GM18907 (cell line): ENCODE data around the gene MIF.
A peak's percentile ranks its signal among the peaks of the same experiment; 100 is the strongest.
"Not testable (repeated sequence)": the region's sequence is repeated elsewhere in the genome, so short reads cannot be mapped to it uniquely, and the experiment has no call there.

Experiments
- ATAC-seq: cut with Tn5 transposase; IDR thresholded peaks from one replicate; pipeline ENCODE4 v1.9.1; 2021; ENCODE audit warnings: mild to moderate bottlenecking, moderate library complexity; ENCODE audit not compliant: unreplicated experiment

The MIF gene

GRCh38 chr22:23900227-23900626, 6.0 kb downstream of the MIF start:
- not testable (repeated sequence) for ATAC-seq

GRCh38 chr22:23901600-23901999, 7.4 kb downstream of the MIF start:
- ATAC-seq = no peak

GRCh38 chr22:23903328-23903971, 9.3 kb downstream of the MIF start:
- ATAC-seq = no peak

GRCh38 chr22:23904573-23905254, 10.5 kb downstream of the MIF start:
- ATAC-seq = no peak

- ATAC-seq = no peak
These were observed 12.5 kb downstream of the MIF start for GRCh38 chr22:23906641-23907040.

GRCh38 chr22:23907423-23907822, 13.2 kb downstream of the MIF start:
- not testable (repeated sequence) for ATAC-seq

- ATAC-seq = no peak
These were observed 14.5 kb downstream of the MIF start for GRCh38 chr22:23908587-23909205.

GRCh38 chr22:23909296-23909898, 15.2 kb downstream of the MIF start:
- no peak for ATAC-seq

- ATAC-seq = no peak
These were observed 16.5 kb downstream of the MIF start for GRCh38 chr22:23910496-23911190.

GRCh38 chr22:23911318-23911980, 17.3 kb downstream of the MIF start:
- no peak for ATAC-seq

- no peak for ATAC-seq
These were observed 18.2 kb downstream of the MIF start for GRCh38 chr22:23912293-23912903.

- ATAC-seq = peak; percentile 10
These were observed 19.1 kb downstream of the MIF start for GRCh38 chr22:23913306-23913660.

- peak; percentile 95 for ATAC-seq
These were observed 19.6 kb downstream of the MIF start for GRCh38 chr22:23913661-23914353.

- ATAC-seq = no peak
These were observed 21.1 kb downstream of the MIF start for GRCh38 chr22:23915290-23915689.

GRCh38 chr22:23920267-23920611, 26.1 kb downstream of the MIF start:
- ATAC-seq = not testable (repeated sequence)

GRCh38 chr22:23921586-23922201, 27.5 kb downstream of the MIF start:
- not testable (repeated sequence) for ATAC-seq

- ATAC-seq = no peak
These were observed 28.7 kb downstream of the MIF start for GRCh38 chr22:23922921-23923320.

- ATAC-seq = no peak
These were observed 30.9 kb downstream of the MIF start for GRCh38 chr22:23925020-23925606.

GRCh38 chr22:23926561-23926960, 32.4 kb downstream of the MIF start:
- no peak for ATAC-seq
